ENCODE measurements around the gene SPTAN1.

Gene SPTAN1

DNA sequence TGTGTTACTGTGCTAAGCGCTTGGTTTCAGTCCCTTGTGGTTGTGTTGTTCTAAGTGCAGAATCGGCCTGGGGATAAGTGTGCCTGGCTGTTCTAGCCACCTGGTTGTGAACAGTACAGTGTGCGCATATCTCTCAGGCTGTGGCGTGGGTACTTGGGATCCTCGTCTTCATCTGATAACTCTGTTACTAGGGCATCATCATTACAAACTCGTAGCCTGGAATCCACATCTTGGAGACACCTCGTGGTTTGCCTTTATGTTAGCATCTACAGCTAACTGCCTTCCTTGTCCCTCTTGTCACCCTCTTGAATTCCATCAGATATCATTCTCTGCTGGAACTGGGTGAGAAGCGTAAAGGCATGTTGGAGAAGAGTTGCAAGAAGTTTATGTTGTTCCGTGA lies 41.5 kb downstream of the SPTAN1 start:
- peaks cover 85% of the 10 kb centered on the region for H3K36me3 ChIP-seq (ENCODE audit: insufficient read depth, low read length)
- H3K9ac ChIP-seq (ENCODE audit: low read length): no peak overlapping the region
- no peak overlapping the region for H3K27ac ChIP-seq (ENCODE audit: low read depth, low read length, poor library complexity, severe bottlenecking)
- H3K27me3 ChIP-seq (ENCODE audit: insufficient read depth, low read length): no peaks in the 10 kb centered on the region
- H2AFZ ChIP-seq (ENCODE audit: low read length): no peak overlapping the region
- no peak overlapping the region for H3K4me2 ChIP-seq (ENCODE audit: low read length)
- no peaks in the 10 kb centered on the region for H3K4me1 ChIP-seq (ENCODE audit: insufficient read depth, low read length, severe bottlenecking)
- H3K79me2 ChIP-seq (ENCODE audit: insufficient read depth, low read length): no peaks in the 10 kb centered on the region
- no peaks in the 10 kb centered on the region for H3K9me2 ChIP-seq (ENCODE audit: low read depth, low read length)
- H3F3A ChIP-seq (ENCODE audit: insufficient read depth, low read length): no peaks in the 10 kb centered on the region
- TF ChIP-seq EZH2 (IDR thresholded peaks at IDR 0.05; ENCODE audit: borderline replicate concordance, low read length): no peak
- TF ChIP-seq, protein P1, sequence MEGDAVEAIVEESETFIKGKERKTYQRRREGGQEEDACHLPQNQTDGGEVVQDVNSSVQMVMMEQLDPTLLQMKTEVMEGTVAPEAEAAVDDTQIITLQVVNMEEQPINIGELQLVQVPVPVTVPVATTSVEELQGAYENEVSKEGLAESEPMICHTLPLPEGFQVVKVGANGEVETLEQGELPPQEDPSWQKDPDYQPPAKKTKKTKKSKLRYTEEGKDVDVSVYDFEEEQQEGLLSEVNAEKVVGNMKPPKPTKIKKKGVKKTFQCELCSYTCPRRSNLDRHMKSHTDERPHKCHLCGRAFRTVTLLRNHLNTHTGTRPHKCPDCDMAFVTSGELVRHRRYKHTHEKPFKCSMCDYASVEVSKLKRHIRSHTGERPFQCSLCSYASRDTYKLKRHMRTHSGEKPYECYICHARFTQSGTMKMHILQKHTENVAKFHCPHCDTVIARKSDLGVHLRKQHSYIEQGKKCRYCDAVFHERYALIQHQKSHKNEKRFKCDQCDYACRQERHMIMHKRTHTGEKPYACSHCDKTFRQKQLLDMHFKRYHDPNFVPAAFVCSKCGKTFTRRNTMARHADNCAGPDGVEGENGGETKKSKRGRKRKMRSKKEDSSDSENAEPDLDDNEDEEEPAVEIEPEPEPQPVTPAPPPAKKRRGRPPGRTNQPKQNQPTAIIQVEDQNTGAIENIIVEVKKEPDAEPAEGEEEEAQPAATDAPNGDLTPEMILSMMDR (IDR thresholded peaks at IDR 0.05; ENCODE audit: low read length): no peak
- no peaks in the 10 kb centered on the region for H4K20me1 ChIP-seq (ENCODE audit: insufficient read depth, low read length)
- H3K9me3 ChIP-seq (ENCODE audit: low read length): no peaks in the 10 kb centered on the region
- no peak overlapping the region for H3K4me3 ChIP-seq (ENCODE audit: low read depth, low read length, poor library complexity, severe bottlenecking)

GRCh38 chr9:128595471-128595870 lies 43.1 kb downstream of the SPTAN1 start:
- Histone ChIP-seq H3K9ac (ENCODE audit: low read length) (no peak overlapping the region), H2AFZ (ENCODE audit: low read length) (no peak overlapping the region), H3K27me3 (ENCODE audit: insufficient read depth, low read length) (no peaks in the 10 kb centered on the region), H3K4me3 (ENCODE audit: low read depth, low read length, poor library complexity, severe bottlenecking) (no peak overlapping the region), H3K79me2 (ENCODE audit: insufficient read depth, low read length) (no peaks in the 10 kb centered on the region), H3F3A (ENCODE audit: insufficient read depth, low read length) (no peaks in the 10 kb centered on the region), H3K36me3 (ENCODE audit: insufficient read depth, low read length) (peaks cover 91% of the 10 kb centered on the region), H3K4me1 (ENCODE audit: insufficient read depth, low read length, severe bottlenecking) (no peaks in the 10 kb centered on the region), H3K9me2 (ENCODE audit: low read depth, low read length) (no peaks in the 10 kb centered on the region), H3K27ac (ENCODE audit: low read depth, low read length, poor library complexity, severe bottlenecking) (no peak overlapping the region), H4K20me1 (ENCODE audit: insufficient read depth, low read length) (no peaks in the 10 kb centered on the region), H3K4me2 (ENCODE audit: low read length) (no peak overlapping the region), H3K9me3 (ENCODE audit: low read length) (no peaks in the 10 kb centered on the region)
- TF ChIP-seq EZH2 (IDR thresholded peaks at IDR 0.05; ENCODE audit: borderline replicate concordance, low read length): no peak
- TF ChIP-seq, protein P1 (IDR thresholded peaks at IDR 0.05; ENCODE audit: low read length): no peak

- H3K79me2 ChIP-seq (ENCODE audit: insufficient read depth, low read length): no peaks in the 10 kb centered on the region
Measured at GRCh38 chr9:128600099-128600498, 47.7 kb downstream of the SPTAN1 start.

More at GRCh38 chr9:128600099-128600498, 47.7 kb downstream of the SPTAN1 start:
- H3F3A ChIP-seq (ENCODE audit: insufficient read depth, low read length): no peaks in the 10 kb centered on the region
- no peak overlapping the region for H3K4me2 ChIP-seq (ENCODE audit: low read length)
- no peak overlapping the region for H3K27ac ChIP-seq (ENCODE audit: low read depth, low read length, poor library complexity, severe bottlenecking)
- no peak overlapping the region for H2AFZ ChIP-seq (ENCODE audit: low read length)
- peaks cover 77% of the 10 kb centered on the region for H3K36me3 ChIP-seq (ENCODE audit: insufficient read depth, low read length)
- H3K9ac ChIP-seq (ENCODE audit: low read length): no peak overlapping the region
- H3K27me3 ChIP-seq (ENCODE audit: insufficient read depth, low read length): no peaks in the 10 kb centered on the region
- H3K4me1 ChIP-seq (ENCODE audit: insufficient read depth, low read length, severe bottlenecking): no peaks in the 10 kb centered on the region
- no peak overlapping the region for H3K4me3 ChIP-seq (ENCODE audit: low read depth, low read length, poor library complexity, severe bottlenecking)
- no peaks in the 10 kb centered on the region for H3K9me2 ChIP-seq (ENCODE audit: low read depth, low read length)
- no peaks in the 10 kb centered on the region for H3K9me3 ChIP-seq (ENCODE audit: low read length)
- TF ChIP-seq, protein P1 (IDR thresholded peaks at IDR 0.05; ENCODE audit: low read length): no peak
- no peak for TF ChIP-seq EZH2 (IDR thresholded peaks at IDR 0.05; ENCODE audit: borderline replicate concordance, low read length)
- no peaks in the 10 kb centered on the region for H4K20me1 ChIP-seq (ENCODE audit: insufficient read depth, low read length)

Data from OCI-LY1 (cell line).